Dermis blood vessel endothelial cell (primary cell): Measurements from ENCODE around the gene MALSU1. TPM values are rescaled to one million over a fixed set of nuclear protein-coding genes. Genes with fewer than 3 reads are reported as not detected.

Experiments
- DNase-seq: peaks from one replicate; pipeline ENCODE4 v3.0.0; 2010
- total RNA-seq: library from RNA; depleted of rRNA; stranded (reverse); fragments of >200 nt; gene quantifications from 2 replicates; pipeline ENCODE4 v1.2.3, GENCODE V29; 2014

The MALSU1 gene
- 57.7 and 72.7 TPM in 2 replicates for total RNA-seq

DNA sequence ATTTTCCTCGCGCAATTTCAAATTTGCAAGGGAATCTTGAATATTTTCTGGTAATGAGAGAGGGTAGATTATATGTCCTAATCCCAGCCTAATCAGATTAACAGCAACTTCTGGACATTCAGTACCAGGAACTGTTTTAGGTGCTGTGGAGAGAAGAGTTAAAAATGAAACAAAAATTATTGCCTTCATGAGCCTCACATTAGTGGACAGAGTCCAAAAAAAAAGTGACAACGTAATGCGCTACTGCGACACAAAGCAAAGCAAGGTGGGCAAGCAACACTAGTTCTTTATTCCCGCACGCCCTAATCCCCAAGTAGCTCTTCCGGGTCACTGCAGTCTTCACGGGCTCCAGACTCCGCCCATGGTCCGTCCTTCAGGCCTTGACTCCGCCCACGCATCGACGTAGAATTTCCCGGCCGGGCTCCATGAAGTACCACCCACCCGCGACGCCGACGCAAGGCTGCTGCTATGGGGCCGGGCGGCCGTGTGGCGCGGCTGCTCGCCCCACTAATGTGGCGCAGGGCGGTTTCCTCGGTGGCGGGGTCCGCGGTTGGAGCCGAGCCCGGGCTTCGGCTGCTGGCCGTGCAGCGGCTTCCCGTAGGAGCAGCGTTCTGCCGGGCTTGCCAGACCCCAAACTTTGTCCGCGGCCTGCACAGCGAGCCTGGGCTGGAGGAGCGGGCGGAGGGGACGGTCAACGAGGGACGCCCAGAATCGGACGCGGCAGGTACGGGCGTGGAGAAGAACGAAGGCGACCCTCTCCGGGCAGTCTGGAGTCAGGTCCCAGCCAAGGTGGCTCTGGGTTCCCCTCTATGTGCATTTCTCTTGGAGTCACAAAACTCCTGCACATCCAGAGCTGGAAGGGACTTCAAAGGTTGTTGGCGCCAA lies at the start of gene MALSU1:
MALSU1 (plus strand) TSS at position 455 of the 885 bp plus-strand sequence; CDS start at position 469, 14 bp downstream.
- peak; percentile 99 for DNase-seq

DNA sequence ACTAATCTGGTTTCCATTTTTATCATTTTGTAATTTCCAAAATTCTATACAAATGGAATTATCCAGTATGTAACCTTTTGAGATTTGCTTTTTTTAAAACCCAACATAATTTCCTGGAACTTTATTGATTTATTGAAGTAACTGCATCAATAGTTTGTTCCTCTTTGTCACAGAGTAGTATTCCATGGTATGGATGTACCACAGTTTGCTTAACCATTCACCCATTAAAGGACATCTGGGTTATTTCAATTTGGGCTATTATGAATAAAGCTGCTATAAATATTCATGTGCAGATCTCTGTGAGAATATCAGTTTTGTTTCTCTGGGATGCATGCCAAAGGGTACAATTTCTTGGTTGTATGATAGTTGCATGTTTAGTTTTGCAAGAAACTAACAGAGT lies 49.7 kb upstream of the MALSU1 start:
- no peak for DNase-seq

DNA sequence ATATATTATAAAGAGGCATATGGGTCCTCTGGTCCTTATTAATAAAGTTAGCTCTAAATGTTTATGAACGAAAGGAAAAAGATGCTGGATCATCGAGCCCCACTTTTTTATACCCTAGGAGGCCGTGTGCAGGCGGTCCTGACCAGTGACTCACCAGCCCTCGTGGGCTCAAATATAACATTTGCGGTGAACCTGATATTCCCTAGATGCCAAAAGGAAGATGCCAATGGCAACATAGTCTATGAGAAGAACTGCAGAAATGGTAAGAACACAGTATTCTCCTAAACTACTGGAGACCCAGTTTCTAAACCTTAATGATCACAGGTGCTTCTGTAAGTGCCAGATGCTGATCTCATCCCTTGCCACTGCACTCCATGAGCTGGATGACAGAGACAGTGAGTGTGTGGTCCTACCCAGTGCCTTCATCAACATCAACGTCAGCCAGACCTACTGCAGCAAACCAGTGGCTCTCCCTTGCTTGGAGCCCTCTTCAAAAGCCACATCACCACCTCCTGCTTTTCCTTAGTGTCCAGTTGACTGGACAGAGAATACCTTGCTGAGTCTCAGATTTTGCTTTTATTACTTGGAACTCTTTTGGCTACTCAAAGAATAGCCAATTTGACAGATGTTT lies 45.0 kb upstream of the MALSU1 start:
- DNase-seq, result no peak

DNA sequence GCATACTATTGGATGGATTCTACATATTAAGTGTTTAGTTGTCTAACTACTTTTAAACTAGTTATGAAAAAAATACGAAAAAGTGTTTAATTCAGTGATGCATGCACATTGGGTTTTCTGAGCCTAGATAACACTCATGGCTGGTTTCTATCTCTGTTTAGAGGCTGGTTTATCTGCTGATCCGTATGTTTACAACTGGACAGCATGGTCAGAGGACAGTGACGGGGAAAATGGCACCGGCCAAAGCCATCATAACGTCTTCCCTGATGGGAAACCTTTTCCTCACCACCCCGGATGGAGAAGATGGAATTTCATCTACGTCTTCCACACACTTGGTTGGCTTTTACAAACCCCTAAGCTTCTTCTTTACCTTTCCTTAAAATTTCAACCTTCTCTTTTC lies 42.4 kb upstream of the MALSU1 start:
- DNase-seq, result no peak

DNA sequence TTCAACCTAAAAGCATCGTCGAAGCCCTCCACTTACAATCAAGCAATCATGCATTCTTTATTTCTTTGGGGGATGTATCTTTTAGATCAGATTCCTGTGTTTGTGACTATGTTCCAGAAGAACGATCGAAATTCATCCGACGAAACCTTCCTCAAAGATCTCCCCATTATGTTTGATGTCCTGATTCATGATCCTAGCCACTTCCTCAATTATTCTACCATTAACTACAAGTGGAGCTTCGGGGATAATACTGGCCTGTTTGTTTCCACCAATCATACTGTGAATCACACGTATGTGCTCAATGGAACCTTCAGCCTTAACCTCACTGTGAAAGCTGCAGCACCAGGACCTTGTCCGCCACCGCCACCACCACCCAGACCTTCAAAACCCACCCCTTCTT lies 38.8 kb upstream of the MALSU1 start:
- no peak for DNase-seq

DNA sequence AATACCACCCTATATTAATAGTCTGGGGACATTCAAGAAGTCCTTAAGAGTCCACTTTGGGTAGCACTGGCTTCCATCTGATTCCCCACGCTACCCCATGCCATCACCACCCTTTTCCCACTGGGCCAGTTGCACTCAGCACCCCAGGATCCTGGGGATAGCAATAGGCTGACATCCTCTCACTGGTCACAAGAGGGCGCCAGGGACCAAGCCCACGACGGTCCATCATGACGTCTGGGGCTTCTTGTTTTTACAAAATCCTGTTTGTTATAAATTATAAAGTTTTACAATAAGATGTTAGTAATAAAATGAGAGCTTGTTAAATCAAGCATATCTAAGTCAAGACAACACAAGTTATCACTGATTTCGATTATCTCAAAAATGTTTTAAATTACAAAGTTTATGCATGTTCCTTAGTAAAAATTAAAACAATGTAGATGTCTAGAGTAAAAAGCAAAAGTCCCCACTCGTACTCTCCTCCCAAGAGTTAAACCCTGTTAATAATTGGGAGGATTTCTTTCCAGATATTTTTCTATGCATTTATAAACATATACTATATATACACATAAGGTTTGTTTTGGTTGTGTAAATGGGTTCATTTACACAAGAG lies 37.2 kb upstream of the MALSU1 start:
- peak; percentile 81 for DNase-seq

DNA sequence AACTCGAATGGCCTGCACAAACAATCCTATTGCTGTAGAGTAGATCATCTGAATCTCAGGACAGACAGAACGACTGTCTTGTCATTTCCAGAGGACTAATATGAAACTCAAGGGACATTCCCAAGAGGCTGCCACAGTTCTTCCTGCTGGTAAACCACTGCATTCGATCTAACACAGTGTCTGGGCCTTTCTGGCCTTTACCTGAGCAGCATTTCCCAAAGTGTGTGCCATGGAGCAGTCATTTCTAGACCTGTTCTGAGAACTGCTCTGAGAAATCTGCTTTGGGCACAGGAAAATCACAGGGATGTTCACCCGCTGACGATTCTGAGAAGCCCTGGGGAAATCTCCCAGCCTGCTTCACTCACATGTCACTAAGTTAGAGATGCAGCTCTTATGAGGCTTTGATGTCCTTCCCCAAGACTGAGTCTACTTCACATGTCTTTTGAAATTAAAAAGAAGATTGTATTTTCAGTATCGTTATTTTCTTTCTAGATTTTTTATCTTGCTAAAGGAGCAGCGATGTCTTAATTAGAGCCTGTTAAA lies 34.2 kb upstream of the MALSU1 start:
- no peak for DNase-seq

GRCh38 chr7:23266918-23267317 lies 32.2 kb upstream of the MALSU1 start:
- no peak for DNase-seq

DNA sequence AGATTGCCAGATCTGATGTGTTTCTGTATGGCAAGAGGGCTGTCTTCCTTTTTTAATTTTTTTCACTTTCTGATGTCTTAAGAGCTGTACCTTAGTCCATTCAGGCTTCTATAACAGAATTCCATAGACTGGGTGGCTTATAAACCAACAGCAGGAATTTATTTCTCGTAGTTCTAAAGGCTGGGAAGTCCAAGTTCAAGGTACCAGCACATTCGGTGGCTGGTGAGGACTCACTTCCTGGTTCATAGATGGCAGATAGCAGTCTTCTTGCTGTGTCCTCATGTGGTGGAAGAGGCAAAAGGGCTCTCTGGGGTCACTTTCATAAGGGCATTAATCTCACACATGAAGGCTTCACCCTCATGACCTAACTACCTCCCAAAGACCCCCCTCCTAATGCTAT lies 31.8 kb upstream of the MALSU1 start:
- no peak for DNase-seq

DNA sequence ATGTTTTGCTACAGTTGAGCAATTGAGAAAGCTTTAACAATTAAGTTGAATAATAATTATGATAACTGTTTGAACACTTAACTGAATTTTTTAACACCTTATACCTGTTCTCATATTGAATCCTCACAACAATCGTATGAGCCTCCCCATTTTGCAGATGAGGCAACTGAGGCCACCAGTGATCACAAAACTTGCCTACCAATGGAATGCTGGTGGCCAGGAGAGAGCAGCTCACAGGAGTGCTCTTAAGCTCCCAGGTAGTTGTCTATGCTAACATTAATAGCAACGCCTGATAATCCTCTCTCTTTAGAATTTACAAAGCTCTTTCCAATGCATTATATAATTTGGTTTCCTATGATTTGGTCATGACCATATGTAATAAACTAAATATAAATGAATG lies 31.0 kb upstream of the MALSU1 start:
- no peak for DNase-seq

- DNase-seq, result no peak
These were observed 30.4 kb upstream of the MALSU1 start for GRCh38 chr7:23268746-23269145.

DNA sequence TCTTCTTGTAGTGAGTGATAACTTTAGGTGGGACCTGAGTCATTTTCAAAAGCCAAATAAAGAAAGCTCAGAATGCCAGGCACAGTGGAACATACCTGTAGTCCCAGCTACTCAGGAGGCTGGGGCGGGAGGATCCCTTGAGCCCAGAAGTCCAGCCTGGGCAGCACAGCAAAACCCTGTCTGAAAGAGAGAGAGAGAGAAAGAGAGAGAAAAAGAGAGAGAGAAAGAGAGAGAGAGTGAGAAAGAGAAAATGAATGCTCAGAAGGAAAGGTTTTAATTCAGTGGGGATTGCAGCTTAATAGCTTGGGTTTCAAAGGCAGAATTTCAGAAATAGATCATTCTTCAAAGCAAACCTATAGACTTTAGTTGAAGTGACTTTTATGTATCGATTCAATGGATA lies 26.9 kb upstream of the MALSU1 start:
- DNase-seq, result no peak

- DNase-seq, result peak; percentile 95
These were observed 26.0 kb upstream of the MALSU1 start for GRCh38 chr7:23273141-23273599.

GRCh38 chr7:23275912-23276311 lies 23.2 kb upstream of the MALSU1 start:
- no peak for DNase-seq

DNA sequence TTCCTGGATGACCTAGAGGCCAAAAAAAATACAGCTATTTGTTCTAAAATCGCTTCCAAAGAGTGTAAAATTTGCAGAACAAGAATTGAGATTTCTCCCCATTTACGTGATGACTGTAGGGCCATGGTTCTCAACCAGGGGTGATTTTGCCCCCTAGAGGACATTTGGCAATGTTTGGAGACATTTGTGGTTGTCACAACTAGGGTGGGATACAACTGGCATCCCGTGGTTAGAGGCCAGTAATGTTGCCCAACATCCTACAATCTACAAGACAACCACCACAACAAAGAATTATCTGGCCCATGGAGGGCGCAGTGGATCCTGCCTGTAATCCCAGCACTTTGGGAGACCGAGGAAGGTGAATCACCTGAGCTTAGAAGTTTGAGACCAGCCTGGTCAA lies 22.8 kb upstream of the MALSU1 start:
- DNase-seq, result peak; percentile 31

GRCh38 chr7:23276947-23277346 lies 22.2 kb upstream of the MALSU1 start:
- DNase-seq, result no peak

GRCh38 chr7:23277359-23277989 lies 21.7 kb upstream of the MALSU1 start:
- peak; percentile 86 for DNase-seq

- DNase-seq, result no peak
These were observed 19.2 kb upstream of the MALSU1 start for GRCh38 chr7:23279819-23280525.

GRCh38 chr7:23283086-23283485 lies 16.1 kb upstream of the MALSU1 start:
- DNase-seq, result no peak

GRCh38 chr7:23284871-23285270 lies 14.3 kb upstream of the MALSU1 start:
- no peak for DNase-seq

DNA sequence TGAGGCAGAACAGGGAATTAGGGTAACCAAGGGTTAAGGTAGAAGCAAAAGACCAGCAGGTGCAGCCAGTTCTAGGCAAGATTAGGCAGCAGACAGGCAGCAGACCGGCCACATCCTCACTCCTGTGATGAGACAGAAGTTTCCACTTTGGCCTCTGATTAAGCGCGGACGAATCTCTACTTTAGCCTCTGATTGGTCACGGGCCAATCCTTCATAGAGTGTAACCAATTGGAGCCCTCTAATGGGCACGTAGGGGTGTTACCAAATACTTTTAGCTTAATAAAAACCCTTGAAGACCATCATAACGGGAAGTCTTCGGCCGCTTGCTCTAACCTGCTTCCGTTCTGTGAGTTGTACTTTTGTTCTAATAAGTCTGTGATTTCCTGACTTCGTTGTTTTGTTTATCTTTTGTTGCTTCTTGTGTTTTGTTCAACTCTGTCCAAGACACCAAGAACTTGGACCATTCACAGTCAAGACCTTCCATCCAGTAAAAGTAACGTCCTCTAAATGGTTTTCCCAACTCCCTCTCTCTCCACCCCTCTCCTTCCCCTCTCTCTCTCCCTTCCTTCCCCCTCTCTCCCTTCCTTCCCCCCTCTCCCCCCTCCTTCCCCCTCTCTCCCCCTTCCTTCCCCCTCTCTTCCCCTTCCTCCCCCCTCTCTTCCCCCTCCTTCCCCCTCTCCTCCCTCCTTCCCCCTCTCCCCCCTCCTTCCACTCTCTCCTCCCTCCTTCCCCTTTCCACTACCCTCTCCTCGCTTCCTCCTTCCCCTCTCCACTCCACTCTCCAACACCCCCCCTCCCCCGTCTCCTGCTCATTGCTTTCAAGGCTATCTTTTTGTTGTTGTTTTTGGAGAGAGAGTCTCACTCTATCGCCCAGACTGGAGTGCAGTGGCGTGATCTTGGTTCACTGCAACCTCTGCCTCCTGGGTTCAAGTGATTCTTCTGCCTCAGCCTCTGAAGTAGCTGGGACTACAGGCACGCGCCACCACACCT lies 13.2 kb upstream of the MALSU1 start:
- peak; percentile 30 for DNase-seq
